Esophagus squamous epithelium (tissue), 5 donors: Measurements from ENCODE around the gene ETV6. TPM values are rescaled to one million over a fixed set of nuclear protein-coding genes. Genes with fewer than 3 reads are reported as not detected.

Experiments used
- DNase-seq: peaks from one replicate; lab custom pipeline; 2025; lab: John Stamatoyannopoulos, UW
- H3K27ac ChIP-seq, 4 donors: fragments of 200-600 bp; sonication (generic); one replicate each; pipeline ENCODE4 v1.5.1; 2016 to 2019; ENCODE audit warnings: mild to moderate bottlenecking in 1 of 4
- H3K27me3 ChIP-seq, 4 donors: fragments of 200-600 bp; sonication (generic); 1 replicate in 3 of 4; 2 replicates in 1 of 4; pipeline versions ENCODE4 v1.5.1 to v1.6.0; 2017 to 2021; ENCODE audit warnings: antibody characterized with exemption in 1 of 4
- H3K36me3 ChIP-seq, 3 donors: fragments of 200-600 bp; sonication (generic); one replicate each; pipeline ENCODE4 v1.5.1; 2016 to 2019
- H3K4me1 ChIP-seq, 3 donors: fragments of 200-600 bp; sonication (generic); one replicate each; pipeline ENCODE4 v1.5.1; 2017 to 2019
- H3K4me3 ChIP-seq, 4 donors: fragments of 200-600 bp; sonication (generic); 1 replicate in 3 of 4; 2 replicates in 1 of 4; pipeline ENCODE4 v1.5.1; 2016 to 2019; ENCODE audit warnings: mild to moderate bottlenecking in 2 of 4, moderate library complexity in 1 of 4
- H3K9me3 ChIP-seq, 3 donors: fragments of 200-600 bp; sonication (generic); one replicate each; pipeline ENCODE4 v1.5.1; 2016 to 2019
- POLR2A ChIP-seq, 4 donors: fragments of 450-650 bp; IDR thresholded peaks; one replicate each; pipeline ENCODE4 v1.6.1; 2017; ENCODE audit warnings: antibody characterized with exemption in 4 of 4, mild to moderate bottlenecking in 4 of 4, moderate library complexity in 3 of 4
- WGBS, 2 donors: methylation state at CpG; one replicate each; pipeline ENCODE4 v1.1.5; 2018; 5-methylcytosine and 5-hydroxymethylcytosine counted together
- intact Hi-C: fragments of 100-400 bp; cut with DNase I; formaldehyde crosslinking; loops from one replicate; pipeline ENCODE4 v1.15.0; 2022
- total RNA-seq, 4 donors: library from RNA; depleted of rRNA; stranded (reverse); fragments of >200 nt; gene quantifications; one replicate each; pipeline ENCODE4 v1.1.0, GENCODE V29; 2016
- TF ChIP-seq, protein P1 (sequence below), 6 experiments: fragments of 450-650 bp in 4 of 6; fragments of 200-600 bp in 2 of 6; sonication (generic) in 2 of 6; IDR thresholded peaks; one replicate each; pipeline ENCODE4 v1.5.1; 2016 to 2019; ENCODE audit warnings: antibody characterized with exemption in 6 of 6, mild to moderate bottlenecking in 4 of 6, moderate library complexity in 4 of 6
- donor health status: DM: yes; HTN: yes; CAD: no.

ETV6 gene
- total RNA-seq, 4 donors from 2014 or later: 11.3 to 17.3 (median 13.8) TPM

DNA sequence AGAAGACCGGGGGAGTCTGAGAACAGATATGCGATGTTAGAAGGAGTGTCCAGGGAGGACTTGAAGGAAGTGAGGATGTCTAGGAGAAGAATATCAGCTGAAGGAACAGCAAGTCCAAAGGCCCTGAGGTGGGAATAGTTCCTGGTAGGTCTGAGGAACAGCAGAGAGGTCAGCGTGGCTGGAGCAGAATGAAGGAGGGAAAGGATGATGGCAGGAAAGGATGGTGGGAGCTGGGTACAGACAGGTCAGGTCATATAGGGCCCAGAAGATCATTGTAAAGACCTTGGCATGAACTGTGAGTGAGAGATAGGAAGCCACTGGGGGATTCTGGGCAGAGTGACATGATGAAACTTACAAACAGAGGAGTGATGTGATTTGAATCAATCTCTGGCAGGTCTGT lies 171.0 kb downstream of the ETV6 start:
- intact Hi-C loops: no loop called here
- no peak for DNase-seq

DNA sequence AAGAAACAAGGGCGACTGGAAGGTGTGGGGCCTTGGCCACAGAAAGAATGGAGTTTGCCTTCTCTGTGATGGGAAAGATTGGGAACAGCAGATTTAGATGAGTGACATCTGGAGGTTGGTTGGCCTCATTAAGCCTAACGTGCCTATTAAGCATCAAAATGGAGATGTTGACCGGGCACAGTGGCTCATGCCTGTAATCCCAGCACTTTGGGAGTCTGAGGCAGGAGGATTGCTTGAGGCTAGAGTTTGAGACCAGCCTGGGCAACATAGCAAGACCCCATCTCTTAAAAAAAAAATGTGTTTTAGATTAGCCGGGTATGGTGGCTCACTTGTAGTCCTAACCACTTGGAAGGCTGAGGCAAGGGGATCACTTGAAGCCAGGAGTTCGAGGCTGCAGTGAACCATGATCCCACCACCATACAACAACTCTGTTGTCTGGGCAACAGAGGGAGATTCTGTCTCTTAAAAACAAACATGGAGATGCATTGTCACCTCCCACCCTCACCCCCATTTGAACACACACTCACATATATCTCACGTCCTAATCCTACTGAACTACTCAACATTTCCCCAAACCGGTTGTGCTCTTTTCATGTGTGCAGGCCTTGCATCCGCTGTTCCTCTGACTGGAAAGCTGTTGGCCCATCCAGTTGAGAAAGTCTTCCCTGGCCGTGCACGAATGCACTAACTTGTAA lies 172.1 kb downstream of the ETV6 start:
- 81 to 82% methylated on average over 10 of the region's 10 CpGs for WGBS, 2 donors

More for the DNA sequence above, 171.0 kb downstream of the ETV6 start:
- TF ChIP-seq POLR2A (IDR thresholded peaks at IDR 0.05): no peak
- Histone ChIP-seq H3K27me3 (no peaks in the 10 kb centered on the region), H3K4me3 (no peak overlapping the region), H3K9me3 (no peaks in the 10 kb centered on the region), H3K36me3 (no peaks in the 10 kb centered on the region), H3K27ac (no peak overlapping the region), H3K4me1 (peaks cover 12 to 42% (median 18%) of the 10 kb centered on the region in 3 donors)
- WGBS, 2 donors: 94 to 95% methylated on average over 3 of the region's 3 CpGs

DNA sequence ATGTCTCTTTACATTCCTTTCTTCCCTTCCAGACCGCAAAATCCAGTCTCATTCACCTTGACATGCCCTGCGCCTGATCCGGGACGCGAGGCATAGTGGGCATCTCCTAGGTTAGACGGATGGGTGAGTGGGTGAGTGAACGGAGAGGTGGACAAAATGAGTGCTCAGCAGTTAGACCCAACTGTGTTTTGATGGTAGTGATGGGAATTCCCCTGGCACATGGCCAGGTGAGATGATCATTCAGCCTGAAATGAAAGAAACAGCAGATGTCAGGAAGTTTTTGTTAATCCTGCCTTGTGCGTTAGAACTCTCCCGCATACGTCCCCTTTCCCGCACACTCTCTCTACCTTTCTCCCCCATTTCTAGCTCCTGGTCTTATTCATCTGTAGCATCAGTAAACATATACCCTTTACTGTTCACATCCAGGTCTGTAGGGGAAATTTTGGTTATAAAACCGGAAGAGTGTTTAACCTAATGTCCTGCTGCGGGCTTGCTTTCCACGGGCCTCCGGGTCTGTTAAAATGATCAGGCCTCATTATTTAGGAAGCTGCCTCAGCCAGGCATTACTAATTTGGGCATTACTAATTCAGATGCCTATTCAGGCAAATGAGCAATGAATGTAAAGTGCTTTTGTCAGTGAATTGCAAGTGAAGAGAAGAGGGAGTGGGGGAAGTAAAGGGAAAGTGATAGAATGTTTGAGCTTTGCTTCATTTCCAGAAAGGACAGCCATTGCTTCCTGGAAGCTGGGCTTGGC lies 172.8 kb downstream of the ETV6 start:
- Histone ChIP-seq H3K36me3 (peaks cover 0 to 12% (median 0%) of the 10 kb centered on the region in 3 donors), H3K27ac (peak overlapping the region in 3 of 4 donors; percentile 17 to 77 (median 59)), H3K4me3 (no peak overlapping the region), H3K4me1 (peaks cover 15 to 57% (median 25%) of the 10 kb centered on the region in 3 donors), H3K27me3 (no peaks in the 10 kb centered on the region), H3K9me3 (no peaks in the 10 kb centered on the region)
- intact Hi-C loops: no loop called here
- TF ChIP-seq, protein P1, sequence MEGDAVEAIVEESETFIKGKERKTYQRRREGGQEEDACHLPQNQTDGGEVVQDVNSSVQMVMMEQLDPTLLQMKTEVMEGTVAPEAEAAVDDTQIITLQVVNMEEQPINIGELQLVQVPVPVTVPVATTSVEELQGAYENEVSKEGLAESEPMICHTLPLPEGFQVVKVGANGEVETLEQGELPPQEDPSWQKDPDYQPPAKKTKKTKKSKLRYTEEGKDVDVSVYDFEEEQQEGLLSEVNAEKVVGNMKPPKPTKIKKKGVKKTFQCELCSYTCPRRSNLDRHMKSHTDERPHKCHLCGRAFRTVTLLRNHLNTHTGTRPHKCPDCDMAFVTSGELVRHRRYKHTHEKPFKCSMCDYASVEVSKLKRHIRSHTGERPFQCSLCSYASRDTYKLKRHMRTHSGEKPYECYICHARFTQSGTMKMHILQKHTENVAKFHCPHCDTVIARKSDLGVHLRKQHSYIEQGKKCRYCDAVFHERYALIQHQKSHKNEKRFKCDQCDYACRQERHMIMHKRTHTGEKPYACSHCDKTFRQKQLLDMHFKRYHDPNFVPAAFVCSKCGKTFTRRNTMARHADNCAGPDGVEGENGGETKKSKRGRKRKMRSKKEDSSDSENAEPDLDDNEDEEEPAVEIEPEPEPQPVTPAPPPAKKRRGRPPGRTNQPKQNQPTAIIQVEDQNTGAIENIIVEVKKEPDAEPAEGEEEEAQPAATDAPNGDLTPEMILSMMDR (IDR thresholded peaks at IDR 0.05): no peak
- no peak for TF ChIP-seq POLR2A (IDR thresholded peaks at IDR 0.05)
- DNase-seq: no peak
- WGBS, 2 donors: 18 to 22% methylated on average over 12 to 15 of the region's 15 CpGs

More for the DNA sequence above, 172.1 kb downstream of the ETV6 start:
- no peak for DNase-seq
- Histone ChIP-seq H3K9me3 (no peaks in the 10 kb centered on the region), H3K27ac (peak overlapping the region in 2 of 4 donors; percentile 59 to 77), H3K36me3 (peaks cover 0 to 7% (median 0%) of the 10 kb centered on the region in 3 donors), H3K4me1 (peaks cover 12 to 51% (median 21%) of the 10 kb centered on the region in 3 donors), H3K4me3 (no peak overlapping the region), H3K27me3 (no peaks in the 10 kb centered on the region)
- intact Hi-C loops: no loop called here
- no peak for TF ChIP-seq POLR2A (IDR thresholded peaks at IDR 0.05)
- TF ChIP-seq, protein P1 (IDR thresholded peaks at IDR 0.05): no peak

DNA sequence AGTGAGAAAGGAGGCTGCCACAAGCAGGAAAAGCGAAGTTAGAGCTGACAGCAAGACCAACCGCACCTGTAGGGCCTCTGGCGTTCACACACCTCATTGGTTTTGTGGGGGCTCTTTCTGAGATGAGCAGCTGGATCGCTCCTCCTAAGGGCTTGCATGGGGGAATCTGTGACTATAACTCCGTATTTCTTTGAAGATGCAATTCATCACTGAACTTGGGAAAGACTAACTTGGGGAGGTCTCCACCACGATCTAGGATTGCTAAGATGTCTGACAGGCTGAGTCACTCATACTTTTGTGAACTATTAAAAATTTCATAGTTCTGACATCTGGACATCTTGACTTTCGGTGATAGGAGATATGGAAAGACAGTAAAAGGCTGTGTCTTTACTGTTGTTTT lies 173.6 kb downstream of the ETV6 start:
- TF ChIP-seq POLR2A (IDR thresholded peaks at IDR 0.05): no peak
- TF ChIP-seq, protein P1 (IDR thresholded peaks at IDR 0.05): no peak
- WGBS, 2 donors: 78 to 81% methylated on average over 7 of the region's 7 CpGs
- Histone ChIP-seq H3K27me3 (no peaks in the 10 kb centered on the region), H3K27ac (peak overlapping the region in 3 of 4 donors; percentile 17 to 77 (median 59)), H3K4me3 (no peak overlapping the region), H3K36me3 (peaks cover 0 to 16% (median 0%) of the 10 kb centered on the region in 3 donors), H3K9me3 (no peaks in the 10 kb centered on the region), H3K4me1 (peaks cover 15 to 58% (median 32%) of the 10 kb centered on the region in 3 donors)
- DNase-seq: no peak
- intact Hi-C loops: no loop called here

DNA sequence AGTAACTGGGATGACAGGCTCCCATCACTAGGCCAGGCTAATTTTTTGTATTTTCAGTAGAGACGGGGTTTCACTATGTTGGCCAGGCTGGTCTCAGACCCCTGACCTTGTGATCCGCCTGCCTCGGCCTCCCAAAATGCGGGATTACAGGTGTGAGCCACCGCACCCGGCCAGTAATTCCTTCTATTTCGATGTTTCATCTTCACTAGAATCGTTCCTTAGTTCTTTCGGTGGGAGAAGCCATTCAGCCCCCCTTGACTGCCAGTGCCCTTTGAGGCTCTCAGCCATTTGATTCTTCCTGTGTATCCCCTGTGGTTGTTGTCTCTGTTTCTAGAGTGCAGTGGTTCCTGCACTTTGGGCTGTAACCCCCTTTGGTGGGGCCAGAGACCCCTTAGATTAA lies 174.1 kb downstream of the ETV6 start:
- 97 to 98% methylated on average over 9 of the region's 9 CpGs for WGBS, 2 donors
- H3K27me3 ChIP-seq: no peaks in the 10 kb centered on the region
- peaks cover 15 to 57% (median 30%) of the 10 kb centered on the region in 3 donors for H3K4me1 ChIP-seq
- H3K4me3 ChIP-seq: no peak overlapping the region
- DNase-seq: no peak
- intact Hi-C loops: no loop called here
- peaks cover 0 to 16% (median 0%) of the 10 kb centered on the region in 3 donors for H3K36me3 ChIP-seq
- peak overlapping the region in 1 of 4 donors; percentile 2 for H3K27ac ChIP-seq
- no peaks in the 10 kb centered on the region for H3K9me3 ChIP-seq
- TF ChIP-seq, protein P1 (IDR thresholded peaks at IDR 0.05): no peak
- no peak for TF ChIP-seq POLR2A (IDR thresholded peaks at IDR 0.05)
